Stimulated activated CD4-positive, alpha-beta T cell treated with anti-CD3 and anti-CD28 coated beads, Interleukin-15, amount 100 ng/mL, for 24 hours (primary cell): ENCODE measurements around the gene CAPZB.

Experiments
- DNase-seq: peaks from one replicate; pipeline ENCODE4 v3.0.0-alpha.2; 2020

The CAPZB gene

DNA sequence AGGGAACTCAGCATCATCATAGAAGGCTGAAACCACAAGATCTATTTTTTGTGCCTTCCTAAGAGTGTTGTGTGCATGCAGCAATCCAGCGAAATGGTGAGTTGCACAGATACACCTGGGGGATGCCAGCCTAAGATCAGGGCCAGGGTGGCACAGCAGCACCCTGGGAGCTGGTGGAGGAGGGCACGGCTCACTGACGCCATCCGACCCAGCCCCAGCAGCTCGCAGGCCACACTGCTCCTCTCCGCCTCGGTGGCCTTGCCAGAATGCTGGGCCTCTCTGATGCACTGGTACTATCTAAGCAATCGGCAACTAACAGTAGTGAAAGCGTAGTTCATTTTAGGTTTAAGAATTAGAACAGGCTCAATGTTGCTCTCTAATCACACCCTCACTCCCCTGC, 37.8 kb downstream of the CAPZB start:
- DNase-seq = no peak

- no peak for DNase-seq
Observed at GRCh38 chr1:19445417-19446342, 39.7 kb downstream of the CAPZB start.

- no peak for DNase-seq
Observed at GRCh38 chr1:19444296-19445021, 40.9 kb downstream of the CAPZB start.

DNA sequence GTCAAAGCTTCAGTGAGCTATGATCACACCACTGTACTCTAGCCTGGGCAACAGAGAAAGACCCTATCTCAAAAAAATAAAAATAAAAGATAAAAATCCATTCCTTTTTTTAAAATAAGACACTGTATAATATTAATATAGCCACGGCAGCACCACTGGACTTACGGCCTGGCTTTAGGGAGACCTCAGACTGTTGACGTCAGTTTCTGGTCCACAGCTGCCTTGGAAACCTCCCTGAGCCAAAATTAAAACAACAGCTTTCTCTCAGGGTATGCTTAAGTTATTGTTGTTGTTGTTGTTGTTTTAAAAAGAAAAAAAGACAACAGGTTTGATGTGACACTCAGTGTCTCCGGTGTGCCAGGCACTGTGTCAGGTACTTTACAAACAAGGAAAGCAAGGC, 42.0 kb downstream of the CAPZB start:
- no peak for DNase-seq

DNA sequence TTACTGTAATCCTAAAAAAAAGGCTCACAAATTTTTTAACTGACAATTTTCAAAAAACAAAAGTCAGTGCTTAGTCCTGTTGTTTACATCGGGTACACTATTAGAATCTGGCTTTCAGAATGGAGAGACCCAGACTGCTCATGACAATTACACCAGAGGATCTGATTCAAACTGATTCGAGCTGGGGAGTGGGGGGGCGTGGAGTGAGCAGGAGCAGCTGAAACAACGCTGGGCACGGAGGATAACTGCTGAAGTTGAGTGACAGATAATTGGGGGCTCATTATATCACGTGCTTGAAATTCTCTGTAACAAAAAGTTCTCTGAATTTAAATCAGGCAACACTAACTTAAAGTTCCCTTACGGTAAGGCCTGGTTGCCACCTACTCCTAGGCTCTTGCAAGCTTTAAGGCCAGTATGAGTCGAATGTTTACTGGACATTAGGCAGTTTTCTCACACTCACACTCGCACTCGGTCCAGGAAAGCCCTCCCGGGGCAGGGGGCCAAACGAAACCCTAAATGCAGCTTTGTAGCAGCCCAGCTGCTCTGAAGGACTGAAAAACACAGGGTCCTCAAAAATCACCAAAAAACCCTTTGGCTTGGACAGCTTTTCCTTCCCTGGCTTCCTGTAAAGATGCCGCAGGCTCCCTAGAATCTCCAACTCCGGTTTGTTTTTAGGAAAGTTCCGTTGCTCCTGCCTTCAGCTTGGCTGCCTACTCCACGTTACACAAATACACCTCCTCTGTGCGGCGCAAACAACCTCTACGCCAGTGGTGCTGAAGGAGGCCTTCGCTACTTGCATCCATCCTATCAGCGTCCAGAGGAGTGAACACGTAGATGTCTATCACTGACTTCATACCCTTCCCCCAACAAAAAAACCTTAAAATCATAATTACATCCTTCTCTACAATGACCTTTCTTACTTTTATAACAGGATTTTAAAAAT, 42.9 kb downstream of the CAPZB start:
- no peak for DNase-seq

DNA sequence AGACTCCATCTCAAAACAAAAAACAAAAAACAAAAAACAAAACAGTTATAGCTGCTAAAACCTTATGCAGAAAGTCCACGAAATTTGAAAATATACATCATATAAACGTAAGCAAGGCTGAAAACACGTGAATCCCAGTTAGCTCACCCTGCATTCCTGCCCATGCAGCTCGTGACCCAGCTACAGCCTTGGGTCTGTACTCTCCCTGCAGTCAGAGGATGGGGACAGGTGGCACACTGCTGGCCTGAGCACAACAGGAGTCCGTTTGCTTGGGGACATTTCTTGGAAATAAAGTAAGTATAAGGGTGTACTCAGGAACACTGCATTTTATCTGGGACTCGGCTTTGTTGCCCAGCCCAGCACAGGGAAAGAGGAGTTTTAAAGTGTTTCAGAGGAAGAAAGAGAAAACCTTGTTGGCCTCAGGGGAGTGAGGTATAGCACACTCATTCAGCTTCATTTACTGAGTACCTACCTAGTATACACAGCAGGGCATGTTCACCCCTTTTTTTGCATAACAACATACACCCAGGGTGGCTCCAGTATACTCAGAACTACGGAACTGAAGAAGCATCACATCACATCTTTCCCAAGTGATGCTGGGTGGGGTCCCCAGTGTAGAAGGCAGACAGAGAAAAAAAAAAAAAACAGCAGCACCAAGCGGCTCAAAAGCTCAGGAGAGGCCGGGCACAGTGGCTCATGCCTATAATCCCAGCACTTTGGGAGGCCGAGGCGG, 44.1 kb downstream of the CAPZB start:
- DNase-seq = no peak

- no peak for DNase-seq
Observed at GRCh38 chr1:19439464-19440171, 45.7 kb downstream of the CAPZB start.

DNA sequence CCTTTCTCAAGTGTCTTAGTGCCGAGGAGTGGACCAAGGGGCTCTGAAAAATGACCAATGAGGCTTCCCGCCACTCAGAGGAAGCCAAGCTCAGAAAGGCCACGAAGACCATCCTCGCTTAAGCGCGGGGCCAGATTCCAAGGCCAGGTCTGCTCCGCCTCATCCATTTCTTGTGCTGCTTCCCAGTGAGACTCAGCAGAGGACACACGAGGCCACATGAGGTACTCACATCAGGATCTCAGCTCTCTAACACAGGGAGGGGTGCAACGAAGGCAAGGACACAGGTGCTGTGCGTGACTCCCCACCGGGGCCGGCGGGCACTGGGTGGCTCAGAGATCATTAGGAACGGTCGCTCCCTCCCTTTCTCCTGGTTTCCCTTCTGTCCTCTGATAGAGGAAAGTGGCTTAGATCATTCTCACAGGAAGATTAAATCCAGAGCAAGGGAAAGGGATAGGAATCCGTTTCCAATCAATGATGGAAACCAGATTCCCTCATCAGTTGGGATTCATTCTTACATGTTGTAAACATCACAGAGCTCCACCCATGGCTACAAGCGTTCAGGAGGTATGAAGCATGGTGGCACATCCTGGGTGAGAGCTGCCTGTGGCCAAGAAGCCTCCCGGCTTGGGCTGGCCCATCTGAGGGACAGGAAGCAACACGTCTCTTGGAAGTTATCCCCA, 46.7 kb downstream of the CAPZB start:
- no peak for DNase-seq

GRCh38 chr1:19437891-19438294, 47.4 kb downstream of the CAPZB start:
- DNase-seq = no peak

DNA sequence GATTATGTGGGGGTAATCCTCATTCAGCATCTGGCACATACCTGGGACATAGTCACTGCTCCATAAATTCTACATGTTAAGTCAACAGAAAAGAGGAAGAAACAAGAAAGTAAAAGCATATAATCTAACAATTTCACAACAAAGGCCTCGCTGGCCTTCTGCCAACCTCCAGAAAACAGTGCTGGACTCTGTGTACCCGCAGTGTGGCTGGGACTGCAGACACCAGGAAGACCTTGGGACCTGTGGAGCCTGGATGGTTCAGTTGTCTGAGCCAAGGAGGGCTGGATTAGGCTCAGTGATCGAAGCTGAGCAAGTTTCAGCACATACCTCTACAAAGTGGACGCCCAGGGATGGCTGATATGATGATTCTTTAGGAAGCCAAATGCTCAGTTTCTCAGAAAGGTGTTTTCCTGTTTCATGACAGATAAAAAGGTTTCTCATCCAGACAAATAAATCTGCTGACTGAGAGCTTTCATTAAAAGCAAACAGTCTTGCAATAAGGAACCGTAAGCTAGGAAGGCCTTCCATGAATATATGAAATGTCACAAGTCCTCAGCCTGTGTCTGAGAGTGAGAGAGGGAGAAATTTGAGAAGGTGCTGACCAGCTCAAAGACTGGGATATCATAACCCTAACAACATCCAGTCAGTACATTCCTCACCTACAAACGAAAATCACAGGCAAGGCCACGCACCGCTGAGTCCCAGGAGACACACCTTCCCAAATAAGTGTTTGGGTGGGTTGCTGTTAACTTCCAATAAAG, 48.4 kb downstream of the CAPZB start:
- DNase-seq = no peak

DNA sequence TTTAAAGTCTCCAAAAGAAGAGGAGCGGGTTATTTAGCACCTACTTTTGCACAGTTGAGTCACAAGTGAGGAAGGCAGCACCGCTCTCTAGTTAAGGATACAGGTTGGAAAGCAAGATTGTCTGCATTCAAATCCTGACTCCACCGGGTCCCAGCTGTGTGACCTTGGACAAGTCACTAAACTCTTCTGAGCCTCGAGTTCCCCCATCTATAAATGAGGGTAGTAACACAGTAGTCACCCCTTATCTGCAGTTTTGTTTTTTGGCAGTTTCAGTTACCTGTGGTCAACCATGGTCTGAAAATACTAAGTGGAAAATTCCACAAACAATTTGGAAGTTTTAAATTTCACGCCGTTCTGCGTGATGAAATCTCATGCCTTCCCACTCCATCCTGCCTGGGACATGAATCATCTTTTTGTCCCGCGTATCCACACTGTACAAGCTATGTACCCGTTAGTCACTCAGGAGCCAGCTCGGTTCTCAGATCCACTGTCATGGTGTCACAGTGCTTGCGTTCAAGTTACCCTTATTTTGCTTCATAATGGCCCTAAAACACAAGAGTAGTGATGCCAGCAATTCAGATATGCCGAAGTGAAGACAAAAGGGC, 49.4 kb downstream of the CAPZB start:
- DNase-seq = peak; percentile 59

DNA sequence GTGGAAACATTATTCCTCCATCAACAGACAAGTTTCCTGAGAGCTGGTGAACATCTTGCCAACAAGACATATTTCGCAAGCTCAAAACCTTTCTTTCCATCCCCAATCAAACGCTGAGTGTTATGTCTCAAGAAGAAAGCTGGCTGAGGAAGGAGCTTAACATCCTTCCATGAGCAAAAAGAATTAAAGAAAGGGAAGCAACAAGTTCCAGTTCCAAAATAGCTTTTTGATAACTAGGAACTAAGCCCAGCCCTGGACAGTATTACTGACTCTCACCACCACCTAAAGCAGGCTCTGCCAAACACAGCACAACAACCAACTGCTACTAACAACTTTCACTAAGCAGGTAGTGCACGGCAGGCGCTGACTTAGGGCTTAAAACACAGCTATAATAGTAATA, 50.2 kb downstream of the CAPZB start:
- DNase-seq = no peak

DNA sequence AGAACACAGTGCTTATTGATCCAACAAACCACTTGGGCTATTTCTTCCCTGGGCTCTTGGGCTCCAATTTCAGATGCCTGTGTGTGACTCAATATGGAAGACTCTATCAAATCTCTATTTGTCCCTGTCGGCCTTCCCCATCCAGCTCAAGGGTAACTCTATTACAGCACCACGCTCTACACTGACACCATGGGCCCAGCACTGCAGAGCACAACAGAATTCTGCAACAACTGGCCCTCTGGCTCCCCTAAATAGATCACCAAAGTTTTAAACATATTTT, 51.7 kb downstream of the CAPZB start:
- no peak for DNase-seq

- DNase-seq = peak; percentile 41
Observed at GRCh38 chr1:19432943-19433718, 52.2 kb downstream of the CAPZB start.

DNA sequence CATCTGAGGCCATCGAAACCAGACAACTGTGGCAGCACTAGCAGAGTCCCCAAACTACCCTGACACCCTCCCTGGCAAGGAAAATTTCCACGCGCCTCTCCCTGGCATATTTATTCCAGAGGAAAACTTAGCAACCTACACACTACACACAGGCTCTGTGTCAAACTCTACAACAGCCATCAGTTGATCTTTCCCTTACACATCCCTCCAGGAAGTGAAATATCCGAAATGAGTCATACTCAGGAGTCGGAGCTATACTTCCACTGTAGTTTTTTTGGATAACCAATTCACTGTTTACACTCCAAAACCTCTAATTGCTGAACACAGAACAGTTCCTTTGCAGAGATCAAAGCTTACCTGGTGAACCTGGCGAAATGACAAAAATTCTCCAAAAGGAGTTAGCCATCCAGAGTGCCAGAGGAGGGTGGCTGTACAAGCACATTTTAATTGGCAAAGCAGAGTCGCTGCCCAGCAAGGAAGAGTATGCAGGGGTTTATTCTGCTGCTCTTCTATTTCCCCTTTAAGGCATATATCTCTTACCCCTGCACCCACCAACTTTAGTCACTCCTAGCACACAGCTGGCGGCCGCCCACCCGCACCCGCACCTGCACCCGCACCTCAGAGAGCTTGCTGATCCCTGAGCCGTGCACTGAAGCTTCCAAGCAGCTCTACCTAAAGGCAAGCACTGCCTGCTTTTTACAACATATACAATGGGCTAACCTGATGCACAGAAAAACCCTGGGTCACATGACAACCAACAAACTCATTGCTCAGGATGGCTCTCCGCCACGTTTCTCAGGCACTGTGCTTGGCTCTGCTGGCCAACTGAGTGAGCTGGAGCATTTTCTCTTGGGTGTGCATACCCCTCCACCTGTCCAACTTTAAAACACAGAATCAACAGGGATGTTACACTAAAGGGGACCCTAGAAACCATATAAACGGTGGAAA, 54.9 kb downstream of the CAPZB start:
- no peak for DNase-seq

DNA sequence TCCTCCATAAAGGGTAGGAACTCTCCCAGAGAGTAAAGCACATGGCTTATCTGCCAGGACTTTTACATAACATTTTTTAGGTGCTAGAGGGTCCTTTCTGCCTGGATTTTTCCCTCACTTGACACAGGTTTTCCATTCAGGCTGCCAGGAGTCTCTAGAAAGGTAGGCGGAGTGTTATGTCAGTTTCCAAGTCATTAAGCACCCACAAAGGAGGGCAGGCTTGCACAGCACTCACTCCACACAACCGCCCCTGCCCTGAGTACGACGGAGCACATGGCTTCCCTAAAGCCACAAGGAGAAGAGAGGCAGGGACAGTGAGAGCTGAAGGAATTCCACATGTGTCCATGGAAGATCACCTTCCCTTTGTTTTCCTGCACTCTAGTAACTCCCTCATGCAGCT, 55.7 kb downstream of the CAPZB start:
- peak; percentile 28 for DNase-seq

- no peak for DNase-seq
Observed at GRCh38 chr1:19427087-19427781, 58.1 kb downstream of the CAPZB start.
